K562 (cell line): Measurements from ENCODE around the gene HOXB4. TPM values are rescaled to one million over a fixed set of nuclear protein-coding genes. Genes with fewer than 3 reads are reported as not detected.

Source experiments
- RBM17 ChIP-seq: fragments of 200-400 bp; formaldehyde crosslinking; IDR thresholded peaks from 2 replicates; pipeline ENCODE4 v1.6.1; 2017; ENCODE audit warnings: low read depth, mild to moderate bottlenecking, low read length, borderline replicate concordance
- polyA plus RNA-seq, 8 experiments: library from polyadenylated mRNA; depleted of rRNA in 4 of 8; stranded (reverse) in 5 of 8; unstranded in 3 of 8; fragments of >200 nt; fragmentation: Nextera tagmentation in 2 of 8; fragmentation: Illumina TruSeq in 1 of 8; extraction: Ambion mirVana in 2 of 8; extraction: Trizol in 1 of 8; gene quantifications; 2 replicates each; pipeline versions ENCODE4 v1.2.1 to v1.2.3, GENCODE V29; 2011 to 2014; ENCODE audit warnings: inconsistent platforms in 1 of 8, missing spikeins in 1 of 8
- total RNA-seq, 7 experiments: library from RNA; depleted of rRNA in 6 of 7; stranded (reverse); fragments of >200 nt in 6 of 7; fragmentation: Illumina TruSeq in 2 of 7; extraction: Trizol in 2 of 7; gene quantifications; 2 replicates each; pipeline versions ENCODE4 v1.2.1 to v1.2.3, GENCODE V29; 2011 to 2021; ENCODE audit warnings: low replicate concordance in 1 of 7
- TF ChIP-seq, protein P1 (sequence below): fragments of 450-650 bp; IDR thresholded peaks from 2 replicates; pipeline ENCODE4 v1.6.1; 2018; ENCODE audit not compliant: partially characterized antibody
- TF ChIP-seq, protein P2 (sequence below): sonication (generic); formaldehyde crosslinking; IDR thresholded peaks from 2 replicates; pipeline ENCODE4 v1.8.0; 2022; ENCODE audit warnings: mild to moderate bottlenecking, missing genetic modification reagents

The HOXB4 gene
- total and polyA plus RNA-seq, 9 of the 15 experiments (the other 6 are each of a cell fraction or from before 2014, with no cell fraction given): 1.6 to 34.9 (median 14.9) TPM

DNA sequence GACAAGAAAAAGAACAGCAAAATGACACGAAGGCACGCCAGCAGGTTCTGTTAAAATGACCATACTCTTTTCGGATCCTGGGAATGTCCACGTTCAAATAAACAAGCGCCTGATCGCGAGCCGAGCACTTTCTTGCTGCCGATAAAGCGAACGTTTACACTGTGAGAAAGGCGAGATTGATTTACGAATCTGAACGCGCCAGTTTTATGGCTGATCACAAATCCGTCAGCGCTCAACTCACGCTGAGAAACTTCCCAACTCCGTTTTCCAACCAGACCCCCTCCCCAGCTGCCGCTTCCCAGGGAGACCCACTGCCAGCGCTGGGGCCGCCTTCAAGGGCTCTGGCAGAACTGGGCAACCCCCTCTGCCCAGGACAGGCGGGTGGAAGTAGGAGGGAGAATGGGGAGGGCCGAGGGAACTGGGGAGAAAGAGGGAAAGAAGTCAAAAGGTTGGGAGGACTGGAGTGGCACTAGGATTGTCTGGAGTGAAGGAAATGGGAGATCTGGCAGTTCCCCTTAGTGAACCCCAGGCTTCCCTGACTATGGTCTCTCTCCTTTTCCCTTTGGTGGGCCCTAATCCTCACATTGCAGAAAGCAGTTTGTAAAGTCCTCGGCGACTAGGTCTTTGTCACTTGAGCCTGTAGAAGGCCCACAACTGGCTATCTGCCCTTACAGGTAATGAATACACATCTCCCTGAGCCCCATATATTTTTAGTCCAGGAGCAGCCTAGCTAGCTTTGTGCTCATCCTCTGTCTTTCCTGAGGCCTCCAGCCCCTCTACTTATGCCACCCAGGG is 6.9 kb downstream of the HOXB4 start (continued):
- TF ChIP-seq, protein P1, sequence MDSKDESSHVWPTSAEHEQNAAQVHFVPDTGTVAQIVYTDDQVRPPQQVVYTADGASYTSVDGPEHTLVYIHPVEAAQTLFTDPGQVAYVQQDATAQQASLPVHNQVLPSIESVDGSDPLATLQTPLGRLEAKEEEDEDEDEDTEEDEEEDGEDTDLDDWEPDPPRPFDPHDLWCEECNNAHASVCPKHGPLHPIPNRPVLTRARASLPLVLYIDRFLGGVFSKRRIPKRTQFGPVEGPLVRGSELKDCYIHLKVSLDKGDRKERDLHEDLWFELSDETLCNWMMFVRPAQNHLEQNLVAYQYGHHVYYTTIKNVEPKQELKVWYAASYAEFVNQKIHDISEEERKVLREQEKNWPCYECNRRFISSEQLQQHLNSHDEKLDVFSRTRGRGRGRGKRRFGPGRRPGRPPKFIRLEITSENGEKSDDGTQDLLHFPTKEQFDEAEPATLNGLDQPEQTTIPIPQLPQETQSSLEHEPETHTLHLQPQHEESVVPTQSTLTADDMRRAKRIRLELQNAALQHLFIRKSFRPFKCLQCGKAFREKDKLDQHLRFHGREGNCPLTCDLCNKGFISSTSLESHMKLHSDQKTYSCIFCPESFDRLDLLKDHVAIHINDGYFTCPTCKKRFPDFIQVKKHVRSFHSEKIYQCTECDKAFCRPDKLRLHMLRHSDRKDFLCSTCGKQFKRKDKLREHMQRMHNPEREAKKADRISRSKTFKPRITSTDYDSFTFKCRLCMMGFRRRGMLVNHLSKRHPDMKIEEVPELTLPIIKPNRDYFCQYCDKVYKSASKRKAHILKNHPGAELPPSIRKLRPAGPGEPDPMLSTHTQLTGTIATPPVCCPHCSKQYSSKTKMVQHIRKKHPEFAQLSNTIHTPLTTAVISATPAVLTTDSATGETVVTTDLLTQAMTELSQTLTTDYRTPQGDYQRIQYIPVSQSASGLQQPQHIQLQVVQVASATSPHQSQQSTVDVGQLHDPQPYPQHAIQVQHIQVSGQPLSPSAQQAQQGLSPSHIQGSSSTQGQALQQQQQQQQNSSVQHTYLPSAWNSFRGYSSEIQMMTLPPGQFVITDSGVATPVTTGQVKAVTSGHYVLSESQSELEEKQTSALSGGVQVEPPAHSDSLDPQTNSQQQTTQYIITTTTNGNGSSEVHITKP: no peak
- TF ChIP-seq, protein P2, sequence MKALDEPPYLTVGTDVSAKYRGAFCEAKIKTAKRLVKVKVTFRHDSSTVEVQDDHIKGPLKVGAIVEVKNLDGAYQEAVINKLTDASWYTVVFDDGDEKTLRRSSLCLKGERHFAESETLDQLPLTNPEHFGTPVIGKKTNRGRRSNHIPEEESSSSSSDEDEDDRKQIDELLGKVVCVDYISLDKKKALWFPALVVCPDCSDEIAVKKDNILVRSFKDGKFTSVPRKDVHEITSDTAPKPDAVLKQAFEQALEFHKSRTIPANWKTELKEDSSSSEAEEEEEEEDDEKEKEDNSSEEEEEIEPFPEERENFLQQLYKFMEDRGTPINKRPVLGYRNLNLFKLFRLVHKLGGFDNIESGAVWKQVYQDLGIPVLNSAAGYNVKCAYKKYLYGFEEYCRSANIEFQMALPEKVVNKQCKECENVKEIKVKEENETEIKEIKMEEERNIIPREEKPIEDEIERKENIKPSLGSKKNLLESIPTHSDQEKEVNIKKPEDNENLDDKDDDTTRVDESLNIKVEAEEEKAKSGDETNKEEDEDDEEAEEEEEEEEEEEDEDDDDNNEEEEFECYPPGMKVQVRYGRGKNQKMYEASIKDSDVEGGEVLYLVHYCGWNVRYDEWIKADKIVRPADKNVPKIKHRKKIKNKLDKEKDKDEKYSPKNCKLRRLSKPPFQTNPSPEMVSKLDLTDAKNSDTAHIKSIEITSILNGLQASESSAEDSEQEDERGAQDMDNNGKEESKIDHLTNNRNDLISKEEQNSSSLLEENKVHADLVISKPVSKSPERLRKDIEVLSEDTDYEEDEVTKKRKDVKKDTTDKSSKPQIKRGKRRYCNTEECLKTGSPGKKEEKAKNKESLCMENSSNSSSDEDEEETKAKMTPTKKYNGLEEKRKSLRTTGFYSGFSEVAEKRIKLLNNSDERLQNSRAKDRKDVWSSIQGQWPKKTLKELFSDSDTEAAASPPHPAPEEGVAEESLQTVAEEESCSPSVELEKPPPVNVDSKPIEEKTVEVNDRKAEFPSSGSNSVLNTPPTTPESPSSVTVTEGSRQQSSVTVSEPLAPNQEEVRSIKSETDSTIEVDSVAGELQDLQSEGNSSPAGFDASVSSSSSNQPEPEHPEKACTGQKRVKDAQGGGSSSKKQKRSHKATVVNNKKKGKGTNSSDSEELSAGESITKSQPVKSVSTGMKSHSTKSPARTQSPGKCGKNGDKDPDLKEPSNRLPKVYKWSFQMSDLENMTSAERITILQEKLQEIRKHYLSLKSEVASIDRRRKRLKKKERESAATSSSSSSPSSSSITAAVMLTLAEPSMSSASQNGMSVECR (CRISPR knock-in tag): no peak
- no peak for TF ChIP-seq RBM17
